Measurements from ENCODE around the gene FAM72B.
A peak's percentile ranks its signal among the peaks of the same experiment; 100 is the strongest.
"Not testable (repeated sequence)": the region's sequence is repeated elsewhere in the genome, so short reads cannot be mapped to it uniquely, and the experiment has no call there.

The FAM72B gene

DNA sequence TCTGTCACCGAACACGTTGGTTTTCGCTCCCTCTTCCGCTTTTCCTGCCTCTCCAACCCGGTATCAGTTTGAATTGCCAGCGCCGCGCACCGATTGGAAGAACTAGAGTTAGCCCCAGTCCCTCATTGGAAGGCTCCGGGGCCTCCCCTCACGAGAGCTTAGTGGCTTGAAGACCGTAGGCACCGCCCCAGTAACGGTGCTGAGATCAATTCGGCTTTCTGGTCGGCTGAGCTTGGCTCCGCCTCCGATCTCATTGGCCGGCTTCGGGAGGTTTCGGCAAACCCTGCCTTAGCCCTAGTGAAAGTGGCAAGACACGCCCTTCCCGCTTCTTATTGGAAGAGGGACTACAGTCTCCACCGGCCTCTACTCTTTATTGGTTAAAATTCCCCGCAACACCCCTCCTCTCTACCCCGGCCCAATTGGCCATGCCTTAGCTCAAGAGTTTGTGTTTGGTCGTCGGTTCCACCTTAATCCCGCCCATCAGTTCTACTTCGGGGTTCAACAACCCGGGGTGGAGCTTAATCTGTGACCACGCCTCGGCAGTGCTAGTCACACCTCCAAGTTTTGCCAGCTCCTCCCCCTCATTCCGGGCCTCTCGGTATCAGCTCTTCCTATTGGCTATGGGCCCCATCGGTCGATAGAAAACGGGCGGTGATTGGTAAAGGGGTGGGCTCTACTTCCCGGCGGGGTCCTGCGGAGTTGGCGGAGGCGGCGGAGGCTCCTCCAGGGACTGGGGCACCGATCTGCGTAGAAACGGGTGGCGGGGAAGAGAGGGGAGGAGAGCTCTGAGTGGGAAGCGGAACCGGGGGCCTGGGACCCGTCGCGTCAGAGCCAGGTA, at the start of gene FAM72B, which contains the start of gene SRGAP2C:
FAM72B (minus strand) TSS at position 51 of the 838 bp plus-strand sequence. CDS start 851 bp downstream, outside the sequence.
SRGAP2C (plus strand) TSS at position 686 of the 838 bp plus-strand sequence. CDS start 2,472 bp downstream, outside the sequence.
- DNase-seq, result peak; percentile 92

- not testable (repeated sequence) for DNase-seq
Observed at GRCh38 chr1:121232445-121233125, 48.4 kb upstream of the FAM72B start.

DNA sequence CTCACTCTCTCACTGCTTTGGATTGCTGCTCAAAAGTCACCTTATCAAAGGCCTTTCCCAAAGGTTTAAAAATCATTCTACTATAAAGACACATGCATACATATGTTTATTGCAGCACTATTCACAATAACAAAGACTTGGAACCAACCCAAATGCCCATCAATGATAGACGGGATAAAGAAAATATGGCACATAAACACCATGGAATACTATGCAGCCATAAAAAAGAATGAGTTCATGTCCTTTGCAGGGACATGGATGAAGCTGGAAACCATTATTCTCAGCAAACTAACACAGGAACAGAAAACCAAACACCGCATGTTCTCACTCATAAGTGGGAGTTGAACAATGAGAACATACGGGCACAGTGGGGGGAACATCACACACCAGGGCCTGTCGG, 46.5 kb upstream of the FAM72B start:
- DNase-seq, result not testable (repeated sequence)

GRCh38 chr1:121227544-121228330, 43.6 kb upstream of the FAM72B start:
- not testable (repeated sequence) for DNase-seq

DNA sequence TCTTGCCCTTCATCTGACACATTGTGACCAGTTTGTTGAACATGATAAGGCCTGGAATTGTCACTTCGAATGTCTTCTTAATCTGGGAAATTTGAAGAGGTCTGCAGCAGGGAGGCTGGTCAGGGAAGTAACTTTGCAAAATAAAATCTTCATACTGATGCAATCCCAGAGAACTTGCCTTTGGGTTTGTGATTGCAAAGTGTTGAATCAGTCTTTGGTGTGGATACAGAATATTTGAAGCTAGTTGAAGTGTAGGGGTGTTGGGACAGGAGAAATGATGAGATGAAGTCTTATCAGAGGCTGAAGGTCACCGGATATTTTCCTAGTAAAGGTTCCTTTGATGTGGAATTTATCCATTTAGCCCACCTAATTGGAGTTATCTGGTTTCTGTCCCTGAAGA, 42.8 kb upstream of the FAM72B start:
- DNase-seq, result not testable (repeated sequence)

DNA sequence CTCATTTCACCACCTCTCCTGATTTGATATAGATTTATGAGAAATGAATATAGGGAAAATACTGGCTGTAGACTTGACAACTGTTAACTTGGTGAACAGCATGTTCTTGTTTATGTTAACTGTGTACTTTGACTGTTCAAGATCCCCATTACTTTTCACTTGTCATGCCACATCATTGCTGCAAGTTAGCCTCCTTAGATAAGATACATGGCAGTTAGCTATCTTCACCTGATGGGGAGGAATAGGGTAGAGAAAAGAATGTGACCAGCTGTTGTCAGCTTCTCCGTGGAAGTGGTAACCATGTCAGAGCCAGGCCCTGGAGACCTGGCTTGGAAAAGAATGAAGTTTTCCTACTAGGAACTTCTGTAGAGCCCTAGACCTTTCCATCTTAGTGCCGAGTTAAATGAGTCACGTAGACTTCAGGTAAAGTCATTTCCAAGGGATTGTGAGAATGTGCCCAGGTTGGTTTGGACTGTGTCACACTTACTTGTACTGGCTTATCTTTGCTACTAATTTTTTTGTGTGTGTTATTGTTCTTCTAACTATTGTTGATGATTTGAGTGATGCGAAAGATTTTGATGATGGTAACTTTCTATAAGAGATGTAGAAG, 42.3 kb upstream of the FAM72B start:
- not testable (repeated sequence) for DNase-seq

GRCh38 chr1:121224714-121225113, 40.6 kb upstream of the FAM72B start:
- DNase-seq, result not testable (repeated sequence)

DNA sequence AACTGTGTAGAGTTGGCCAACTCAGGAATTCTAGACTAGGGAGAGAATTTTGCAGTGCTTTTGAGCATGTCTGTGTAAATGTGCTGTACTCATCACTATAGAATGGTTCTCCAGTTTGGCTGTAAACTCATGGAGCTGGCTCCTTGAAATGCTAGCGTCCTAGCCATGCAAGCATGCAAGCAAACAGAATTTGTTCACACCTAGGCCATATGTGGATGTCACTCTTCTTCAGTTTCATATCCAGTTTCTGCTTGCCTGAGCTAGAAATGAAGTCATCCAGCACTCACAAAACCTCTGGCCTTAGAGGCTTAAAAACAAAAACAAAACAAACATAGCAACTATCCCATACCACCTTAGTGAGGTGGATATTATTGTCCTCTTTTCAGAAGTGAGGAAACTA, 37.6 kb upstream of the FAM72B start:
- not testable (repeated sequence) for DNase-seq

- DNase-seq, result not testable (repeated sequence)
Observed at GRCh38 chr1:121216676-121217075, 32.5 kb upstream of the FAM72B start.

DNA sequence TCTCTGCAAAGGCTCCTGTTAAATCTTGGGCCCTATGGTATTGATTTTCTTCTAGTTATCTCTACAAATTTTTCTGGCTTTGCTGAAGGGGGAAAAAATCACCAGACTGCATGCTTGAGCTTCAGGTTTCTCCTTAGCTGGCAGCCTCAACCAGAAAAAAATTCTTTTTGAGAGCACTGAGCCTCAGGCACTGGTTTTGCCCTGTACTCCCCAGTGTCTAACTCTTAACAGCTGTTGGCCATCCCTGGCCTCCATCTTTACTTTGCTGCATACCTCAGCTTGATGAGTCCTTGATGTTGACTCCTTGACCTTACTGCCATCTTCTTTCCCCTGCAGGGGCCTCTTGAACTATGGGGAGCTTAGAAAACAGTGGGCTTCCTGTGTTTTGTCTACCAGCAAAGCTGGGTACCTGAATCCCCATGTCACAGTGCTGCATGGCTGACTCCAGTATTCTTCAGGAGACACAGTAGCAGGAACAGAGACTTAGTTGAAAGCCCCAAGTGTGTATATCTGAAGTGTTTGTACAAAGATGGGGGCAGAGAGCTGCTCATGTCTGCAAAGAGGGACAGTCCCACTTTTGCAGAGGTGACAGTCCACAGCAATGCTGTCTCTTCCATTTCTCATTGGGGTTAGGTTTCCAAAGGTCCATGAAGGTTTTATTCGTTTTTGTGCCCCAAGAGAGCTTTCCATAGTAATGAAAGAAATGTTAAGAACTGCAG, 31.7 kb upstream of the FAM72B start:
- DNase-seq, result not testable (repeated sequence)

DNA sequence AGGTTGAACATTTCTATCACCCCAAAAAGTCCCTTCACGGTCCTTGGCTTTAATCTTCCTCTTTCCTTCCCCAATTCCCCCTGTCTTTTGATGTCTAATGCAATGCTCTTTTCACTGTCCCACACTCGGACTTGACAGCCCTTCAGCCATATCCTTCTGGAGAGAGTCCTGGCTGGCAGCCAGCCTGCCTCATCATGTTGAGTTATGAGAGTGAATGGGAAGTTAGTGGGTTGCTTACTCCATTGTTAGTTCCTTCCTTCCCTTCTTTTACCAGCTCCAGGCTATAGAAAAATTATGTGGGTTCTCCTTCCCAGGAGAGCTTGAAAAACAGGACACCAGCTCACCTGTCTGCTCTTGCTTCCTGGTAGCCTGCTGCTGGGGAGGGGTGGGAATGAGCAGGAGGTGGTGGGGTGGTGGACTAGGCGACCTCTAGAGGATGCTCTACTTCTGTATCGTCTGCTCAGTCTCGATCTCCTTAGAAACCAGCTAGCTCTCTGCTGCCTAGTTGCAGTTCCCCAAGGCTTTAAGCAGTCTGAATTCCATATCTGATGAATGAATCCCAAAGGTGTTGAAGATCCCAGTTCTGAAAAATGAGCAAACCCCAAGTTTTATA, 30.5 kb upstream of the FAM72B start:
- not testable (repeated sequence) for DNase-seq

DNA sequence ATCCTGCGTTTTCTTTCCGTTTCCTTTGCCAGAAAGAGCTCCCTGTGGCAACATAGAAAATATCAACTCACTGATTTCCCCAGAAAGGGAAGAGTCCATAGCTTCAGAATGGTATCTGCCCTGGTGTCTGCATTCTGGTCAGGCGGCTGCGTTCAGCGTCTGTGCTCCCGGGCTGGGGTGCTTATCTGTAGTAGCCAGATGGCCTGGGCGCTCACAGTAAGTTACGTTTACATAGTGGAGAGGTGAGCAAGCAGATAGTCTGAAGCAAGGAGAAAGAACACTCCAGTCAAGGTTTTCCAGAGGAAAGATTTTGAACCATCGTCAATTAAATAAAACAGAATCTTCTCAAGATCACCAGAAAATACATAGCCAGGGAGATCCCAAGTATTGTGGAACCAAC, 29.4 kb upstream of the FAM72B start:
- DNase-seq, result not testable (repeated sequence)

- not testable (repeated sequence) for DNase-seq
Observed at GRCh38 chr1:121210778-121211177, 26.6 kb upstream of the FAM72B start.

DNA sequence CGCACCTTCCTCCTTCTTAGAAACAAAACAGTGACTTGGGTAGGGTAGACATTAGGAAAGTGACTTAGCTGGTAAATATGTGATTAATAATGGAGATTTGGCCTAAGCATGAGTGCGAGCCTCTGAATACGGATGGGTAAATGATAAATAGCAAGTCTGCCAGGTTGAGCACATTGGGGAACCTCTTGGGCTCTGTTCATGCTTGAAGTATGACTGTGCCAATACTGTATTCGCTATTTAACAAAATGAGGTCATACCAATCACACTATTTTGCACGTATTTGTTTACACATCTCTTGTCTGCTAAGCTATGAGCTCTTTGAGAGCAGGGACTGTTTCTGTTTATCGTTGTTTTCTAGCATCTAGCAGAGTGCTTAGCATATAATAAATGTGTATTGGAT, 24.2 kb upstream of the FAM72B start:
- DNase-seq, result not testable (repeated sequence)

GRCh38 chr1:121207328-121207727, 23.2 kb upstream of the FAM72B start:
- DNase-seq, result not testable (repeated sequence)

- DNase-seq, result not testable (repeated sequence)
Observed at GRCh38 chr1:121205786-121206711, 21.9 kb upstream of the FAM72B start.

- DNase-seq, result not testable (repeated sequence)
Observed at GRCh38 chr1:121202986-121203385, 18.8 kb upstream of the FAM72B start.

- not testable (repeated sequence) for DNase-seq
Observed at GRCh38 chr1:121200985-121201981, 17.1 kb upstream of the FAM72B start.

DNA sequence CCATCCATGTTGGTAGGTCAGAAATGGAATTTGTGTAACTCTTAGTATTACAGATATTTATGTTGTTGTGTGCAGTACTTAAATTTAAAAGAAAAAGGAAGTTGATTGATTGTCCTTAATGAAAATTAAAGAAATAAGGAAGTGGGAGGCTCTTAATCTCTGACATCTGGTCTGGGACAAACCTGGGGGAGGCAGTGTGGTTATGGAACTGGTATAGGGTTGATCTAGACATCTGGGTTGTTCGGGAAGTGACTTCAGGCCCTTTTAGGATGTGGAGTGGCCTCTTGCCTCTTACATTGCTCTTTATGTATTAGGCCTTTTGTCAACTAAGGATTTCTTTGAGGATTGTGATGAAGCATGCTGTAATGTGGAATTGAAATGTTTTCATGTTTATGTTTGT, 16.1 kb upstream of the FAM72B start:
- DNase-seq, result not testable (repeated sequence)
